SK-N-SH treated with all-trans-retinoic acid at 6 μM for 48 hours (cell line): ENCODE measurements around the gene DIAPH3.

Experiments used
- ARNTL ChIP-seq: fragments of 450-650 bp; formaldehyde crosslinking; IDR thresholded peaks from 2 replicates; pipeline ENCODE4 v1.5.0; 2020; ENCODE audit warnings: low read depth, mild to moderate bottlenecking, moderate library complexity, borderline replicate concordance
- BACH2 ChIP-seq: fragments of 250-450 bp; sonication (Bioruptor Pico); IDR thresholded peaks from 2 replicates; pipeline ENCODE4 v1.9.0; 2021; ENCODE audit warnings: mild to moderate bottlenecking, borderline replicate concordance
- ESRRG ChIP-seq: fragments of 250-450 bp; sonication (Bioruptor Pico); IDR thresholded peaks from 2 replicates; pipeline ENCODE4 v1.6.1; 2021; ENCODE audit warnings: mild to moderate bottlenecking
- PATZ1 ChIP-seq: fragments of 250-450 bp; sonication (Bioruptor Pico); IDR thresholded peaks from 2 replicates; pipeline ENCODE4 v1.8.0; 2020; ENCODE audit warnings: mild to moderate bottlenecking, moderate library complexity, borderline replicate concordance
- RARB ChIP-seq: fragments of 250-450 bp; sonication (Bioruptor Pico); IDR thresholded peaks from 2 replicates; pipeline ENCODE4 v1.8.0; 2021; ENCODE audit warnings: mild to moderate bottlenecking, moderate library complexity
- SNAI2 ChIP-seq: fragments of 250-450 bp; sonication (Bioruptor Pico); IDR thresholded peaks from 2 replicates; pipeline ENCODE4 v1.5.0; 2020; ENCODE audit warnings: mild to moderate bottlenecking, moderate library complexity
- TCF4 ChIP-seq: fragments of 250-450 bp; sonication (Bioruptor Pico); IDR thresholded peaks from 2 replicates; pipeline ENCODE4 v1.8.0; 2021; ENCODE audit warnings: mild to moderate bottlenecking, moderate library complexity, borderline replicate concordance
- TSHZ2 ChIP-seq: fragments of 250-450 bp; sonication (Bioruptor Pico); IDR thresholded peaks from 2 replicates; pipeline ENCODE4 v1.5.0; 2020; ENCODE audit warnings: mild to moderate bottlenecking, moderate library complexity
- ZFP3 ChIP-seq: fragments of 250-450 bp; sonication (Bioruptor Pico); IDR thresholded peaks from 2 replicates; pipeline ENCODE4 v1.5.0; 2020; ENCODE audit warnings: mild to moderate bottlenecking, moderate library complexity
- ZFP30 ChIP-seq: fragments of 450-650 bp; formaldehyde crosslinking; IDR thresholded peaks from 2 replicates; pipeline ENCODE4 v1.5.0; 2022; ENCODE audit warnings: mild to moderate bottlenecking, moderate library complexity
- ZNF70 ChIP-seq: fragments of 450-650 bp; formaldehyde crosslinking; IDR thresholded peaks from 2 replicates; pipeline ENCODE4 v1.5.0; 2020; ENCODE audit warnings: mild to moderate bottlenecking, moderate library complexity
- ZNF8 ChIP-seq: fragments of 450-650 bp; formaldehyde crosslinking; IDR thresholded peaks from 2 replicates; pipeline ENCODE4 v1.5.0; 2020; ENCODE audit warnings: mild to moderate bottlenecking, moderate library complexity

- TF ChIP-seq ARNTL (CRISPR knock-in tag) (no peak), TCF4 (CRISPR knock-in tag) (no peak), ESRRG (CRISPR knock-in tag) (no peak), PATZ1 (CRISPR knock-in tag) (no peak), RARB (no peak), ZFP30 (no peak), BACH2 (CRISPR knock-in tag) (no peak), ZNF70 (CRISPR knock-in tag) (no peak), ZNF8 (CRISPR knock-in tag) (no peak), SNAI2 (no peak), TSHZ2 (no peak), ZFP3 (no peak)
Observed at GRCh38 chr13:59621773-59622172, 542.0 kb downstream of the DIAPH3 start.
